ENCODE data around the gene ILK.

Gene ILK

DNA sequence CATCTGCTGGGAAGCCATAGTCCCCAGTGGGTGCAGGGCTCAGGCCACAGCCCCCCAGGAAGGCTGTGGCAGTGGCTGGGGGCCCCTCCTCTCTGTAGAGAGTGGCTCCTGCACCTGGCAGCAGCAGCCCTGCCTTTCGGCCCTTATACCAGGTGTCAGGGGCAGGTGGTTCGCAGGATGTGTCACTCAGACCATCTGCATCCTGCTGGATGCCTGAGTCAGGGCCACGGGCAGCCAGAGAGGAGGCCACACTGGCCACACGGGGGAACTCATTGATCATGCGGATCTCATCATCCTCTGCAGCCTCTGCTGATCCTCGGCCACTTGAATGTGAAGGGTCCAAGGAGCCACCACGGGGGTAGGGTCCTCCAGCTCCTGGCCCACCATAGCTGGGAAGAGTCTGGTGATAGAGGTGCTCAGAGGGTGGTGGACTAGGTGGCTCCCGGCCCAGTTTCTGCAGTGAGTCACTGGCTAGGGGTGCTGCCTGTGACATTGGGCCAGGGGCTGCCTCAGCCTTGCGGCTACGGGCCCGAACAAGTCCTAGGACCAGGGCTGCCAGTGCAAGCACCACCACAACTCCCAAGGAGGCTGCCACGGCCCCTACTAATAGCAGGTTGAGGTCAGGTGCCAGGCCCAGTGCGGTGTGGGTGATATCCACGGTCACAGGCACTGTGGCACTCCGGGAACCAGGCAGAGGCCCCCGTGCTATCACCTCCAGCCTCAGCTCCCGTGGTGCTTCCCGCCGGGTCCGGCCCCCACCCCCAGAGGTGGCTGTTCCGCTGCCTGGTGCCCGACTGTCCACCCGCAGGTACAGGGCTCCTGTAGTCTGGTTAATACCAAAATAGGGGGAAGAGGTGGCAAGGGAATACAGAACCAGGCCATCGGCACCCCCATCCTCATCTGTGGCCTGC, 18.9 kb downstream of the ILK start:
- DNase-seq = no peak

DNA sequence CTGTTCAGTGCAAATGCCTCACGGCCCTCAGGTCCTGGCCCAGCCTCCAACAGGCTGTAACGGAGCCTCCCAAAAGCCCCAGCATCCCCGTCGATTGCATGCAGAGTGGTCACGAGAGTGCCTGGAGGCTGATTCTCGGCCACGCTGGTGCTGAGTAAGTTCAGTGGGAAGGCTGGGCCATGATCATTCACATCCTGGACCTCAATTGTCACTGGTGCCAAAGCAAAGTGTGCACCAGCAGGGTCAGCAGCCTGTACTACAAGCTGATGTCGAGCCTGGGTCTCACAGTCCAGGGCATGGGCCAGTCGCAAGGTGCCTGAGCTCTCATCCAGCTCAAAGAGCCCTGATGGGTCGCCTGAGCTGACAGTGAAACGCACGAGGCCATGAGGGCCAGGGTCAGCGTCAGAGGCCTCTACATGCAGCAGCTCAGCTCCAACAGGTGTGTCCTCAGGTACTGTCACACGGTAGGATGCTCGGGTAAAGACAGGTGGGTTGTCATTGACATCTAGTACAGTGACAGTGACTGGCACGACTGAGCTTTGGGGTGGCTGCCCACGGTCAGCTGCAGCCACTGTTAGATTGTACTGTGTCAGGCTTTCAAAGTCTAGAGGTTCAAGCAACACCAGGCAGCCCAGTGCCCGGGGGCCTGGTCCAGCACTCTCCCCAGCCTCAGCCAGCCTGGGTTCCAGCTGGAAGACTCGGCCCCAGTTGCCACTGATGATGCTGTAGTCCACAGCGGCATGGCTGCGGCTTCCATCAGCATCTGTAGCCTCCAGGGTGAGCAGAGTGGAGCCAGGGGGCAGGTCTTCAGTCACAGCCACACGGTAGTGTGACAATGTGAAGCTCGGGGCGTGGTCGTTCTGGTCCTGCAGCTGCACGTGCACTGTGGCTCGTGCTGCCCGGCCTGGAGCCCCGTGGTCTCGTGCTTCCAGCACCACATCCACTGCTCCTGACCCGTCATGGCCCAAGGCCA, 20.1 kb downstream of the ILK start:
- DNase-seq = no peak

DNA sequence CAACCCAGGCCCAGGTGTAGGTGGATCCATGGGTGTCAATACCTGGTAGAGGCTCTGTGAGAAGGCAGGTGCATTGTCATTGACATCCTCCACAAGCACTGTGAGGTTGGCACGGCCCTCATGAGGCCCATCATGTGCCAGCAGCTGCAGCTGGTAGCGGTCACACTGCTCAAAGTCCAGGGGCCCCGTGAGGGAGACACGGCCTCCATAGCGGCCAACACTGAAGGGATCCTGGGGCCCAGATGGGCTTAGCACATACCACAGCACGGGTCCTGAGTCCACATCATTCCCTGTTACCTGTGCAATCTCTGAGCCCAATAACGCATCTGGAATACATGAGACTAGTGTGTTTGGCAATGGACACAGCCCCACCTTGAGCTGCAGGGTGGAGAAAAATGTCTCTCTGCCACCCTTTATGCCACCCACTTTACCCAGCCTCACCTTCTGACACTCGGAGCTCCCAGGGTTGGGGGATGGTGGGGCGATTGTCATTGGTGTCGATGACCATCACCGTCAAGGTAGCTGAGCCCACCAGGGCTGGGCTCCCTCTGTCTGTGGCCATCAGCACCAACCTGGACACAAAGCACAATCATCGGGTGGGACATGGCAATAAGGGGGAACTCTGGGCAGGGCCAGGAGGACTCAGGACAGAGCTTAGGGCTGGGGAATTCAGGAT, 21.7 kb downstream of the ILK start:
- DNase-seq = no peak

DNA sequence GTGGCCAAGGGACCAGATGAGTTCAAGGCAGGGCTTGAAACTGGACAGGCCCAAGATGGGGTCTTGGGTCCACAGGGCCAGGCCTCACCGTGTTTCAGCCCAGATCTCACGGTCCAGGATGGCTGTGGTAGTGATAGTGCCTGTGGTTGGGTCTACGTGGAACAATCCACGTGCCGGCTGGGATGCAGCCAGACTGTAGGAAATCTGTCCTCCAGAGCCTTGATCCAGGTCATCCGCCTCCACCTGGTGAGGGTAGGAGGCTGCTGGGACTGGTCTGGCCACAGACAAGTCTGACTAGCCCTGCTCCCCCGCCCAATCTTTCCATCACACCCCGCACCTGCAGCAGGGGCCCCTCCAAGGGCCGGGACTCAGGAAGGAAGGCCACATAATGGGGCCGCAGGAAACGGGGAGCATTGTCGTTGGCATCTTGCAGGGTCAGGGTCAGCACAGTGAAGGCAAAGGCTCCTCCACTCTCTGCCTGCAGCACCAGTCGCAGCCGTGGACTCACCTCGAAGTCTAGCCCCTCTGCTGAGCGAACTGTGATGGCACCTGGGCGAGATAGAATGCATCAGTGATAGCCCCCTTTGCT, 22.4 kb downstream of the ILK start:
- DNase-seq = no peak

DNA sequence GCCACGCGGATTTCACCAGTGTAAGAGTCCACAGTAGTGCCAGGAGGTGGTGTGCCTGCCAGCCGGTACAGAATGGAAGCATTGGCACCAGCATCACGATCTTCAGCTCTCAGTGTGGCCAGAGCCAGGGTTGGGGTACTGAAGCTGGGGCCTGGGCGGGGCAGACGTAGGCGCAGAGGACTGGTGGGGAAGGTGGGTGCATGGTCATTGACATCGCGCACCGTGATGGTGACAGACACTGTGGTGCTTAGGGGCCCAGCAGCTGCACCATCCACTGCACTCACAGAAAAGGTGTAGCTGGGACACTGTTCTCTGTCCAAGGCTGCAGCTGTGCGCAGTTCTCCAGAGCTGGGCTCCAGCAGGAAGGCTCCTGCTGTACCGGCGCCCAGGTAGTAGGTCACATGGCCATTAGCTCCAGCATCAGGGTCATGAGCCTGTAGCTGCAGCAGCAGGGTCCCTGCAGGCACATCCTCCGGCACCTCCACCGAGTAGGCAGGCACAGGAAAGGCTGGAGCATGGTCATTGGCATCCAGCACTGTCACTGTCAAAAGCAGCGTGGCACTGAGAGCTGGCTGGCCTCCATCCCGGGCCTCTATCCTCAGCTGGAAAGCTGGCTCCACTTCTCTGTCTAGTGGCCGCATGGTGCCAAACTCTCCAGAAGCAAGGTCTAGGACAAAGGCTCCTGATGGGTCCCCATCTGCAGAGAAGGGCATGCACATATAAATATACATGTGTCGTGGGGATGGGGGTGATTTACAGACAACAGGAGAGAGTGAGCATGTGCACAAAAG, 23.6 kb downstream of the ILK start:
- no peak for DNase-seq

DNA sequence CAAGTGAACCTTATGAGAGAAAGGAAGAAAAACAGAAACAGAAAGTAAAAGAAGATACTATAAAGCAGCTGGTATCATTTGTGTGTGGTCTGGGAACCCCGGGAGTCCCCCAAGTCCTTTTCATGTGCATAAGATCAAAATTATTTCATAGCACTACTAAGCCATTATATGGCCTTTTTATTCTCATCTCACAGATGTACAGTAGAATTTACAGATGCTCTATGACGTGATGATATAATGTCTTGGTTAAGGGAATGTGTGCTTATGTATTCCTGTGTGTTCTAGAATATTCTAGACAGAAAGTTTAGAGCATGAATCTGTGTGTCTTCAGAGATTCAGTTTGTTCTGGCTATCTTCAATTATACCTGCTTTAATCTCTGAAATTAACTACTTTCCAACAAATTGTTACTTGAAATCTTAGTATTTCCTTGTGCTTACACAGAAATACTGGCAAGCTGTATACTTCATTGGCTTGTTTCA, 24.2 kb downstream of the ILK start:
- peak; percentile 22 for DNase-seq

DNA sequence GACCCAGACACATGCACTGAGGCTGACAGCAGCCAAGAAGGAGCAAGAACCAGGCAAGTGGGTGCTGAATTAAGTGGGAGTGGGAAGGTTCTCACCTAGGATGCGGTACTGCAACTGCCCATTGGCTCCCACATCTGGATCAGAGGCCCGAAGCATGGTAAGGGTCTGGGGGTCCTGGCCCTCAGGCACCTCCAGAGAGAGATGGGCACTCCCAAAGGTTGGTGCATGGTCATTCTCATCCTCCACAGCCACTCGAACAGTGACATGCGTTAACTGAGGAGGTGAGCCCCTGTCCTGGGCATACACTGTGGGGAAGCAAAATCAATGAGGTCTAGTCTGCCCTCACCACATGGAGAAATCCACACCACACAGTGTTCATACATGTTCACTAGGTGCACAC, 25.0 kb downstream of the ILK start:
- DNase-seq = no peak

DNA sequence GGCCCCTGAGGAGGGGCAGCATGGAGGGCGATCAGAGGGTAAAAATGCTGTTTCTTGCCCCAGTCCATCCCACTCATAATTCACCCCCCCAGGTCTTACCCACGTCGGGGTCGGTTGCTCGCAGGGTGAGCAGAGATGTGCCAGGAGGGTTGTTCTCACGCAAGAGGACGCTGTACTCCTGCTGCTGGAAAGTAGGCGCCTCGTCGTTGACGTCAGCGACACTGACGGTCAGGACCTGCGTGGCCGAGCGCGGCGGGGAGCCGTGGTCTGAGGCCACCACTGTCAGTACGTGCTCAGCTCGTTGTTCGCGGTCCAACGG, 26.0 kb downstream of the ILK start:
- DNase-seq = no peak

DNA sequence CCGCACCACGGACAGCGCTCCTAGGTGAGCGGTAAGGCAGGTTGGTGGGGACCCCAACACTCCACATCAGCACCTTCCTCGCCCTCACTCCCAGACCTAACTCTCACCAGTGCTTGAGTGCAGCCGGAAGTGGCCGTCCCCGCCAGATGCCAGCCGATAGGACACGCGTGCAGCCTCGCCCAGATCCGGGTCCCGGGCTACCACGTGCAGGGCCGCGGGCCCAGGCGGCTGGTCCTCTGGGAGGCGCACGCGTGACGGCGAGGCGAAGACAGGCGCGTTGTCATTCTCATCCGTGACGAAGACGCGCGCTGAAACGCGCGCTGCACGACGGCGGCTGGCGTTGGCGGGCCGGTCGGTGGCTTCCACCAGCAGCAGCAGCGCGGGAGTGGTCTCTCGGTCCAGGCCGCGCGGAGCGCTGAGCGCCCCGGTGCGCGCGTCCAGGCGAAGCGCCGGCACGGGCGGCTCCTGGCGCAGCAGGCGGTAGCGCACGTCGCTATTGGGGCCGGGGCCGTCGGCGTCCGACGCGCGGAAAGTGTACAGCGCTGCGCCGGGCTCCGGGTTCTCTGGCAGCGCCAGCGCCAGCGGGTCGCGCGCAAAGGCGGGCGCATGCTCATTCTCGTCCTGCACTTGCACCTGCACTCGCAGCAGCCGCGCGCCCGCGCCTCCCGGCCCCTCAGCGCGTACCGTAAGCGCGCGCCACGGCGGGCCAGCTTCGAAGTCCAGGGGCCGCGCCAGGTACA, 26.5 kb downstream of the ILK start:
- no peak for DNase-seq

DNA sequence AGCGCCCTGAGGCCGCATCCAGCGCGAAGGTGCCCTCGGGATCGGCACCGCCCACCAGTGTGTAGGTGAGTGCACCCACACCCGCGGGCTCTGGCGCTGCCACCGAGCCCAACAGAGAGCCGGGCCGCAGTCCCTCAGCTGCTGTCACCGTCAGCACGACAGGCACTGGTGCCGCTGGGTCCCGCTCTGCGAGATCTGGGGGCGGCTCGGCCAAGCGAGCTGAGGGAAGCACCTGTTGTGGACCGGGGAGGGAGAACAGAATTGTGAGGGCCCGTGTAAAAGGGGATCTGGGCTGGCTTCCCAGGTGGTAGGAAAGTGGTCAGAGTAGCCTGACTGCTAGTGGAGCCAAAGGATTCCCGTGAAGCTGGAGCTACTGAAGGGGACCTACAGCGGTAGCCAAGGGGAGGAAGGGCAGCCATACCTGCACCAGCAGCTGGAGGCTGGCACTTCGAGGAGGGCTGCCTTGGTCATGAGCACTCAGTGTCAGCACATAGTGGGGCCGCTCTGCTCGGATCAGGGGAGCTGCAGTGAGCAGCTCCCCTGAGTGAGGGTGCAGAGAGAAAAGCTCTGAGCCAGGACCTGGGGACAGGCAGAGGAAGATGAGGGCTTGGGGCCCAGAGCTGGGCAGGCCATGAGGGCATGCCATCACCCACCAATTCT, 27.2 kb downstream of the ILK start:
- DNase-seq = no peak

DNA sequence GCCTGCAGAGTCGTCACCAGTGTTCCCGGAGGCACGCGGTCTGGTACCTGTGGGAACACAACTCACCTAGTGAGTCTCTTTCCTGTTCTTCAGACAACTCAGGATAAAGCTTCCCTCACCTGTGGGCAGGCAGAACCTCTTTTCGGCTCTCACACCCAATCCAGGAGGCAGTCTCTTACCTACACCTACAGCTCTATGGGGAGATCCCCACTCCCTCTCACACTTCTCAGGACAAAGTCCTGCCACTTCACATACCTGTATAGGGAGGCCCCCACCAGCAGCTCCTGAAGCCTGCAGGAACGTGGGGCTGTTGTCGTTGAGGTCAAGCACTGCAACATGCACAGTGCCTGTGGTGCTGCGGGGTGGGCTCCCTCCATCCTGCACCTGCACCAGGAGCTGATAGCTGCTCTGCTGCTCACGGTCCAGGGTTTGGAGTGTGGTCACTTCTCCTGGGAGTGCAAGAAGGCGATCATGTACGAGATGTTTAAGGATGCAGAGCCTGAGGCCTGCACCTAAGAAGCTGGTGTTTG, 27.9 kb downstream of the ILK start:
- no peak for DNase-seq

DNA sequence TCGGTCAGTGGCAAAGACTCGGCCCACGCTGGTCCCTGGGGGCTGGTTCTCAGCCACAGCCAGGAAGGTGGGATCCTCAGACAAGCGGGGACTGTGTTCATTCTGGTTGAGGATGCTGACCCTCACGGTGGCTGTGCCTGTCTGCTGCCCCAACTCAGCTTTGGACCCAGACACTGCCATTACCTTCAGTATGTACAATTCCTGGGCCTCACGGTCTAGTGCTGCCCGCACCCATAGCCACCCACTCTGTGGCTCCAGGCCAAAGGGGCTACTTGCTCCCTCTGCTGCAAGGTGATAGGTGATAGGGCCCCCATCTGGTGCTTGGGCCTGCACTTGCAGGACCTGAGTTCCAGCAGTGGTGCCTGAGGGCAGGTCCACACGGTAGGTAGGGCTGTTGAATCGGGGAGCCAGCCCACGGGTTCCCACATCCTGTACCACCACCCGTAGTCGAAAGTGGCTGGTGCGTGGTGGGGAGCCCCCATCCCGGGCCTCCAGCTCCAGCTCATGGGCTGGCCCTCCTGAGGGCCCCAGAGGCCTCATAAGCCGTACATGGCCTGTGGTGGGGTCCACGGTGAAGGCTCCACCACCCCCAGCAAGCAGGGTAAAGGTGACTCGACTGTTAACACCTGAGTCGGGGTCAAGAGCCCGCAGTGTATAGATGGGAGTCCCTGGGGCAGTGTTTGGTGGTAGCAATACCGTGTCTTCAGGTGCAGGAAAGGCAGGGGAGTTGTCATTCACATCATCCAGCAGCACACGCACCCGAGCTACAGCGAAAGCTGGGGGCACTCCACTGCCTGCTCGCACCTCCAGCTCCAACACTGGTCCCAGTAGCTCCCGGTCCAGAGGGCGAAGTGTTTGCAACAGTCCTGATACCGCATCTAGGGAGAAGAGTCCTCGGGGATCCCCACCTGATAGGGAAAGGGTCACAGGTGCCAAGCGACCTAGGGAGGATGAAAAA, 28.8 kb downstream of the ILK start:
- no peak for DNase-seq

DNA sequence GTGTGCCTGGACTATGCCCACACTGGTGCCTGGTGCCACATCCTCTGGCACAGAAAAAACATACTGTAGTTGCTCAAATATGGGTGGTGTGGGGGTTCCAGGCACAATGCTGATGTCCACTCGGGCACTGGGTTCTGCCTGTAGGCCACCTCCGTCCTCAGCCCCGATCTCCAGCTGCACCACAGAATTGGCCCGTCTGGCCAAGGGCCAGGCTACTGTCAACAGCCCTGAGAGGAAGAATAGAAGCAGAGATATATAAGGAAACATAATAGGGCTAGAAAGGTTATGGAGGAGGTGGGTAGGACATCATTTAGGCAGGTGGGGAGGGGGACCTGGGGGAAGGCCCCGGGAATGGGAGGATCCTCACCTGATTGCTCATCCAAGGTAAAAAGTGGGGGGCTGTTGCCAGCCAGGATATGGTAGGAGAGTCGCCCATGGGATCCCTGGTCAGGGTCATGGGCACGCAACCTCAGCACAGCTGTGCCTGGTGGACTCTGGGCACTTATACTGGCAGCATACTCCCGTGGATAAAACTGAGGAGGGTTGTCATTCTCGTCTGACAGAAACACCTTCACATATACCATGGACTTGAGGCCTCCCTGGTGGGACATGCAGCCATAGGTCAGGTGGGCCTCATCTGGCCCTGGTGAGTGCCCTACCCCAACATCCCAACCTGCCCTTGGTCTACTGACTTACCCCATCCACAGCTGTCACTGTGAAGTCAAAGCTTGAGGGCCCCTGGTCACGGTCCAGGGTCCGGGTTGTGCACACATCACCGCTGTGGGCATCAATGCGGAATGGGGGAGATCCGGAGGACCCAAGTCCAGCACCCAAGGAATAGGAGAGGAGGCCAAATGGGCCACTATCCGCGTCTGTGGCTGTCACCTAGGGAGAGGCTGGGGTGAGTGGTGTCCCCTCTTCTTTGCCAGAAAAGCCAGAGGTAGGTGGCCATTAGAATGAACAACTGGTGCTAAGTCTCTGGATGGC, 30.1 kb downstream of the ILK start:
- no peak for DNase-seq

DNA sequence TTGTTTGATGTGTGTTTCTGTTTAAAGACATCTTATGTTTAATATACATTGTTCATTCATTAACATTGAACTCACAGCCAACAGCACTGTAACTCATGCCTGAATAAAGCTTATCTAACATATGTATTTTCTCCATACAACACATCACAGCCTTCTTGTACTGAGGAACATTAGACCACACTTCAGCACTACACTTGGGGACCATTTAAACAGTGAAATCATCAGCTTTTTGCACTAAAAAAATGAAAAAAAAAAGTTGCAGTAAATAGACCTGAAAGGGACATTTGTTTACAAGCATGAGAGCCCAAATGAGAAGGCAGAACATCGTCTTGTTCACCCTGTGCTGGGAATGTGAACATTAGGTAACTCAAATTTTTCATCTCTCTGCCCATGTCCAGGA, 31.0 kb downstream of the ILK start:
- no peak for DNase-seq

DNA sequence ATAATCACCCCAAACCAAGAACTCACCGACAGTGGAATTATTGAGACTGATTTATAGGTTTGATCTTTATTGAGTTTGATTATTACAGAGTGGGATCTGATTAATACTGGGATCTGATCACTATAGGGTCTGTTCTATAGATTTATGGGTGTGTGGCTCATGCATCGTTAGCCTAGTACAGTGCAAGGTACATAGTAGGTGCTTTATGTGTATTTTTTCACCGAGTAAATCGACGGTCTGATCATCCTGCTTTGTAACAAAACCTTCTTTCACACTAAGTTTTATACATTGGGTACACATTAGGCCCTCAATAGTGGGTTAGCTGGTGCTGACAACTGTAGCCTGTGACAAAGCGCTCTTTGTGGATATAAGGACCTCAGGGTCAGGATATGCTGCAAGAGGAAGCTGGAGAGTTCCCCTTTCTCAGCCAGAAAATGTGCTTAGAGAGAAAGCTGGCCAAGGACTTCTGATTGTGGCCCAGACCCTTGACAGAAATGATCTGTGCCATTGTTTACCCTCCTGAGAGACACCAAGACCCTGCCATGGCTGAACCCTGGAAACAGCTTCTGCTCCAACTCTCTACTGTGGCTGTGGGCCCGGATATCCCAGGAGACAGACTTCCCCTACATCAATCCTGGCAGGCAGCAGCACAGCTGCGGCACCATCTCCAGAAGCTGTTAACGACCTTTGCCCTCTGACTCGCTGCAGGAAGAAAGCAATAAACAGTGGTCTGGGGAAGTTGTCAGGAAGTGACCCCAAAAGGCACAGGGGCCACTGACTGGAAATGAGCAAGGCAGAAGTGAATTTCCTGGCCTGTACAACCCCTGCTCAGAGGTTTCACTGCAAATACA, 31.7 kb downstream of the ILK start:
- no peak for DNase-seq

DNA sequence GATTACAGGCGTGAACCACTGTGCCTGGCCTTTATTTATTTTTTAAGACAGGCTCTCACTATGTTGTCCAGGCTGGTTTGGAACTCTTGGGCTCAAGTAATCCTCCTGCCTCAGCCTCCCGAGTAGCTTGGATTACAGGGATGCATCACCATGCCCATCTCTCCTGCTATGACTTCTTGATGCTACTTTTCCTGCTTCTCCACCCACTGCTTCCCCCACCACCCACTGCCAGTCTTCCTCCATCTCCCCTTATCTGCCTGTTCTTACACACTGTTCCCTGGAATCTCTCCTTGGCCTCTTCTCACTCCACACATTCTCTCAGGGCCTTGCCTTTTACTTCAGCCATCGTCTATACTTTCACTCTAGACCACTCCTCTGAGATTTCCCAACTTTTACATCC, 32.9 kb downstream of the ILK start:
- no peak for DNase-seq

DNA sequence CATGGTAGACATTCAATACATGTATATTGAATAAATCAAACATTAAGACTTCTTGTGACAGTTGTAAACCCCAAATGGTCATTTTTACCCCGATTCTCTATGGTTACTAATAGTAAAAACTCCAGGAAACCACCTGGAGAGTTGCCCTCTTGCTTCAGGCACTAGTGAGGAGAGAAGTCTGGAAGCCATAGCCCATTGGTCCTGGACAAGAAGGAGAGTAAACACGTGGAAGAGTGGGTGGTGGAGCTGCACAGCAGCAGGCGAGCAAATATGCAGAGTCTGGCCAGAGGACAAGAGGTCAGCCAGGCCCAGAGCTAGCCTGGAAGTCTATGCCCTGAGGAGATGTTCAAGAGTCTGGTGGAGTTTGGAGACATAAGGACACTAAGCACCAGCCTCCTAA, 34.3 kb downstream of the ILK start:
- no peak for DNase-seq
